Measurements from ENCODE around the gene ADARB2.

DNA sequence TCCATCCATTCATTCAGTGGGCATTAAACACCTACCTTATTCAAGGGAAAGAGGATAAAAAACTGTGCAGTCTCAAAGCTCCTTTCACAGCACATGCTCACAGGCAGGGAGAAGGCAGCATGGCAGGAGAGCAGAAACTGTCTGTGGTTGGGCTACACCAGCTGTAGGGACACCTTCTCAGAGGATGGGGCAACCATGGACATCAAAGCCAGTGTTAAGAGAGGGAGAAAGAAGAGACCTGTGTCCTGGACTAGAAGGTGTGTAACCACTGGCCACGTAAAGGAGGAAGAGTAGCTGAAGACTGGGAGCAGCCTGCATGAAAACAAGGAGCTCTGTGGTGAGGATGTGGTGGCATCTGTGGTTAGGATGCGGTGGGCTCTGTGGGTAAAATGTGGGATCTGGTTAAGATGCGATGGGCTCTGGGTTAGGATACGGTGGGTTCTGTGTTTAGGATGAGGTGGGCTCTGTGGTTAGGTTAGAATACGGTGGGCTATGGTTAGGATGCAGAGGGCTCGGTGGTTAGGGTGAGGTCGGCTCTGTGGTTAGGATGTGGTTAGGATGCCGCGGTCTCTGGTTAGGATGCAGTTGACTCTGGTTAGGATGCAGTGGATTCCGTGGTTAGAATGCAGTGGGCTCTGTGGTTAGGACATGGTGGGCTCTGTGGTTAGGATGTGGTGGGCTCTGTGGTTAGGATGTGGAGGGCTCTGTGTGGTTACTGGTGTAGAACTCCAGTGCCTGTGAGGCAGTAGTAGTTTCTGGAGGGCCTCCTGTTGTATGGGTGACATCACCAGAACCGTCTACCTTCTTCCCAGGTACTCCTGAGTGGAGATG lies 483.6 kb downstream of the ADARB2 start:
- TF ChIP-seq POLR2AphosphoS5 (IDR thresholded peaks at IDR 0.05; ENCODE audit: low read depth, low read length) (no peak), POLR2A (IDR thresholded peaks at IDR 0.05; ENCODE audit: low read depth, low read length) (no peak), TAF1 (IDR thresholded peaks at IDR 0.05; ENCODE audit: low read depth, low read length) (no peak), POU2F2 (IDR thresholded peaks at IDR 0.05; ENCODE audit: low read depth, low read length) (0 out of 2 replicates have a peak, but pooled peaks have one; percentile 28), SPI1 (IDR thresholded peaks at IDR 0.05; ENCODE audit: low read depth, low read length) (no peak)
